COR-L47 (cell line): ENCODE measurements around the gene NKX3-2.
A peak's percentile ranks its signal among the peaks of the same experiment; 100 is the strongest.
"Not testable (repeated sequence)": the region's sequence is repeated elsewhere in the genome, so short reads cannot be mapped to it uniquely, and the experiment has no call there.

ENCODE experiments used
- DNase-seq: peaks from one replicate; lab custom pipeline; 2025; lab: John Stamatoyannopoulos, UW

NKX3-2 gene

GRCh38 chr4:13543839-13544605 lies at the start of gene NKX3-2:
Gene NKX3-2, minus strand, starts transcription at chr4:13544508. Its CDS starts 94 bp downstream, at chr4:13544414.
- peak; percentile 23 for DNase-seq

- no peak for DNase-seq
These were observed 47.9 kb upstream of the NKX3-2 start for GRCh38 chr4:13592220-13592619.

- DNase-seq: no peak
These were observed 46.5 kb upstream of the NKX3-2 start for GRCh38 chr4:13590766-13591165.

GRCh38 chr4:13588954-13589353 lies 44.6 kb upstream of the NKX3-2 start:
- DNase-seq: no peak

- DNase-seq: no peak
These were observed 40.2 kb upstream of the NKX3-2 start for GRCh38 chr4:13584481-13584880.

GRCh38 chr4:13580036-13580435 lies 35.7 kb upstream of the NKX3-2 start:
- DNase-seq: no peak

GRCh38 chr4:13577660-13578059 lies 33.4 kb upstream of the NKX3-2 start:
- no peak for DNase-seq

GRCh38 chr4:13570916-13571315 lies 26.6 kb upstream of the NKX3-2 start:
- no peak for DNase-seq

GRCh38 chr4:13567125-13567524 lies 22.8 kb upstream of the NKX3-2 start:
- no peak for DNase-seq

- no peak for DNase-seq
These were observed 18.6 kb upstream of the NKX3-2 start for GRCh38 chr4:13562876-13563275.

GRCh38 chr4:13561673-13562072 lies 17.4 kb upstream of the NKX3-2 start:
- DNase-seq: no peak

GRCh38 chr4:13560111-13560510 lies 15.8 kb upstream of the NKX3-2 start:
- DNase-seq: not testable (repeated sequence)

- DNase-seq: no peak
These were observed 15.1 kb upstream of the NKX3-2 start for GRCh38 chr4:13559413-13559812.

- no peak for DNase-seq
These were observed 14.6 kb upstream of the NKX3-2 start for GRCh38 chr4:13558881-13559280.

- DNase-seq: no peak
These were observed 11.0 kb upstream of the NKX3-2 start for GRCh38 chr4:13555325-13555724.

GRCh38 chr4:13553081-13553480 lies 8.8 kb upstream of the NKX3-2 start:
- no peak for DNase-seq

- peak; percentile 80 for DNase-seq
These were observed 4.8 kb upstream of the NKX3-2 start for GRCh38 chr4:13548984-13549546.

GRCh38 chr4:13548059-13548983 lies 4.0 kb upstream of the NKX3-2 start:
- DNase-seq: peak; percentile 23

- DNase-seq: peak; percentile 12
These were observed 3.3 kb upstream of the NKX3-2 start for GRCh38 chr4:13547485-13548041.

GRCh38 chr4:13546941-13547484 lies 2.7 kb upstream of the NKX3-2 start:
- DNase-seq: no peak

GRCh38 chr4:13546142-13546940 lies 2.0 kb upstream of the NKX3-2 start:
- DNase-seq: no peak
